ENCODE measurements around the gene BMP7. TPM values are rescaled to one million over a fixed set of nuclear protein-coding genes. Genes with fewer than 3 reads are reported as not detected.

BMP7 gene
- total and polyA plus RNA-seq, 10 donors: 0.26 to 1.5 (median 0.75) TPM; not detected in 1

DNA sequence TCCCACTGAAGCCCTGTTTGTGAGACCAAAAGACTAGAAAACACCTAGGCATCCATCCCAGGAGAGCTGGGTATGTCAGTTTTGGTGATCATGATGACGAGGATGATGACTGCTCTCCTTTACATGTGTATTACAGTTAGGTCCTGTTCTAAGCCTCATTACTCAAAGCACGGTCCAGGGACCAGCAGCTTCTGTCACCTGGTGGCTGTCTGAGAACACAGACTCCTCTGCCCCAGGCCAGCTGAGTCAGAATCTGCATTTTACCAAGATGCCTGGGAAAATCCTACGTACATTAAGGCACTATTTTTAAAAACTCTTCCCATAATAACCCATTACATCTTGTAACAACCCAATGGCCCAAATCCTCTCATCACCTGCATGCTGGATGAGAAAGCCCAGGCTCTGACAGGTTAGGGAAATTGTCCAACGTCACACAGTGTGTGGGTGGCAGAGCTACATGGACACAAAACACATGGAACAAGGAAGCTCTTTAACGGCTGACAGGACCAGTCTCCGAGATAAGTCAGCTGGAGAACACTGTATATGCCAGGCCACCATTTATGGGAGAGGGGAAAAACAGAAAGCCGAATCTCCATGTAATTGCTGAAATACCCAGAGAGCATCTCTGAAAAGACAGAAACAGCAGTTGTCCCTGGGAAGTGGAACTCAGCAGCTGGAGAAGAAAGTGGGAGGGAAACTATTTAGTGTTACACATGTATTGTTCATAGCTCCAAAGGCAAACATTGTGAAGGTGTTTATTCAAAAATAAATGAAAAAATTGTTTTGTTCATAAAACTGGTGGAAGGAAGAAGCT lies 65.4 kb downstream of the BMP7 start:
- peaks cover 0 to 36% (median 0%) of the 10 kb centered on the region in 7 donors for H3K27me3 ChIP-seq (replicated peaks in 1 of 7)
- no peaks in the 10 kb centered on the region for H3K9me3 ChIP-seq
- H3K36me3 ChIP-seq: no peaks in the 10 kb centered on the region
- WGBS, 5 donors: 63 to 74% (median 67%) methylated on average over 7 of the region's 7 CpGs
- TF ChIP-seq POLR2A (IDR thresholded peaks at IDR 0.05) (no peak), POLR2AphosphoS5 (IDR thresholded peaks at IDR 0.05) (no peak)
- TF ChIP-seq, protein P1, sequence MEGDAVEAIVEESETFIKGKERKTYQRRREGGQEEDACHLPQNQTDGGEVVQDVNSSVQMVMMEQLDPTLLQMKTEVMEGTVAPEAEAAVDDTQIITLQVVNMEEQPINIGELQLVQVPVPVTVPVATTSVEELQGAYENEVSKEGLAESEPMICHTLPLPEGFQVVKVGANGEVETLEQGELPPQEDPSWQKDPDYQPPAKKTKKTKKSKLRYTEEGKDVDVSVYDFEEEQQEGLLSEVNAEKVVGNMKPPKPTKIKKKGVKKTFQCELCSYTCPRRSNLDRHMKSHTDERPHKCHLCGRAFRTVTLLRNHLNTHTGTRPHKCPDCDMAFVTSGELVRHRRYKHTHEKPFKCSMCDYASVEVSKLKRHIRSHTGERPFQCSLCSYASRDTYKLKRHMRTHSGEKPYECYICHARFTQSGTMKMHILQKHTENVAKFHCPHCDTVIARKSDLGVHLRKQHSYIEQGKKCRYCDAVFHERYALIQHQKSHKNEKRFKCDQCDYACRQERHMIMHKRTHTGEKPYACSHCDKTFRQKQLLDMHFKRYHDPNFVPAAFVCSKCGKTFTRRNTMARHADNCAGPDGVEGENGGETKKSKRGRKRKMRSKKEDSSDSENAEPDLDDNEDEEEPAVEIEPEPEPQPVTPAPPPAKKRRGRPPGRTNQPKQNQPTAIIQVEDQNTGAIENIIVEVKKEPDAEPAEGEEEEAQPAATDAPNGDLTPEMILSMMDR (IDR thresholded peaks at IDR 0.05 in 8 of 11, conservative IDR thresholded peaks at IDR 0.05 in 3 of 11): no peak
- intact Hi-C loops (cut with DNase I; ENCODE audit: low total_unique reads): no loop called here
- no peak overlapping the region for H3K27ac ChIP-seq
- no peaks in the 10 kb centered on the region for H3K4me1 ChIP-seq
- DNase-seq: no peak
- H3K4me3 ChIP-seq: no peak overlapping the region

DNA sequence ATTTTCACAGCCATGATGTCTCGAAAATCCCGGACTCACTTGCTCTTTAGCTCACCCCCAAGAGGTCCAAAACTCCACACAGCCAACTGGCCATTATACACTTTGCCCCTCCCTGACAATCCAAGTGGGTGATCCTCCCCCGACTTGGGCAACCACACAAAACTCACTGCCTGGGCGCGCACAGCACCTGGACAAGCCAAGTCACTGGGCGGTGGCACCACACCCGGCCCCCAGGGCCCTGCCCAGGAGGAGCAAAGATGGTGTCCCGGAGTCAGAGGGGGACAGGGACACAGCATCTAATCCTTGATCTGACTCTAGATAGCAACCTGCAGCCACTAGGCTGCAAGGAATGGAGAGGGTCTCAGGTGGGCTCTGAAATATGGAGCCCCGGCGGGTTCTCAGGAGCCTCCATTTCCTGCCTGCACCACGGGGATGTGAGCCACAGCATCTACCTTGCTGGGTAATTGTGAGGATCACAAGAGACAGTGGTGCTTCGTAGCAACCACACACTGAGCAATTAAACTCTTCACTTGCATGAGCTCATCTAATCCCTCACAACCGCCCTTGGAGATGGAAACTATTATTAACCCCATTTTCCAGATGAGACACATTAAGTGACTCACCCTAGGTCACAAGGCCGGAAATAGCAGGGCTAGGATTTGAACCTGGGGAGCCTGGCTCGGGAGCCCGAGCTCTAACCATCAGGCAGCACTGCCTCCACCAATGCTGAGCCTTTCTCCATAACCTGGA lies 66.6 kb downstream of the BMP7 start:
- H3K27ac ChIP-seq: no peak overlapping the region
- TF ChIP-seq, protein P1 (IDR thresholded peaks at IDR 0.05 in 8 of 11, conservative IDR thresholded peaks at IDR 0.05 in 3 of 11): no peak
- TF ChIP-seq POLR2A (IDR thresholded peaks at IDR 0.05) (no peak), POLR2AphosphoS5 (IDR thresholded peaks at IDR 0.05) (no peak)
- H3K9me3 ChIP-seq: no peaks in the 10 kb centered on the region
- no peak for DNase-seq
- peaks cover 0 to 47% (median 0%) of the 10 kb centered on the region in 7 donors for H3K27me3 ChIP-seq (replicated peaks in 1 of 7)
- intact Hi-C loops (cut with DNase I; ENCODE audit: low total_unique reads): no loop called here
- no peaks in the 10 kb centered on the region for H3K4me1 ChIP-seq
- H3K36me3 ChIP-seq: no peaks in the 10 kb centered on the region
- WGBS, 5 donors: 84 to 90% (median 88%) methylated on average over 16 of the region's 16 CpGs
- no peak overlapping the region for H3K4me3 ChIP-seq

DNA sequence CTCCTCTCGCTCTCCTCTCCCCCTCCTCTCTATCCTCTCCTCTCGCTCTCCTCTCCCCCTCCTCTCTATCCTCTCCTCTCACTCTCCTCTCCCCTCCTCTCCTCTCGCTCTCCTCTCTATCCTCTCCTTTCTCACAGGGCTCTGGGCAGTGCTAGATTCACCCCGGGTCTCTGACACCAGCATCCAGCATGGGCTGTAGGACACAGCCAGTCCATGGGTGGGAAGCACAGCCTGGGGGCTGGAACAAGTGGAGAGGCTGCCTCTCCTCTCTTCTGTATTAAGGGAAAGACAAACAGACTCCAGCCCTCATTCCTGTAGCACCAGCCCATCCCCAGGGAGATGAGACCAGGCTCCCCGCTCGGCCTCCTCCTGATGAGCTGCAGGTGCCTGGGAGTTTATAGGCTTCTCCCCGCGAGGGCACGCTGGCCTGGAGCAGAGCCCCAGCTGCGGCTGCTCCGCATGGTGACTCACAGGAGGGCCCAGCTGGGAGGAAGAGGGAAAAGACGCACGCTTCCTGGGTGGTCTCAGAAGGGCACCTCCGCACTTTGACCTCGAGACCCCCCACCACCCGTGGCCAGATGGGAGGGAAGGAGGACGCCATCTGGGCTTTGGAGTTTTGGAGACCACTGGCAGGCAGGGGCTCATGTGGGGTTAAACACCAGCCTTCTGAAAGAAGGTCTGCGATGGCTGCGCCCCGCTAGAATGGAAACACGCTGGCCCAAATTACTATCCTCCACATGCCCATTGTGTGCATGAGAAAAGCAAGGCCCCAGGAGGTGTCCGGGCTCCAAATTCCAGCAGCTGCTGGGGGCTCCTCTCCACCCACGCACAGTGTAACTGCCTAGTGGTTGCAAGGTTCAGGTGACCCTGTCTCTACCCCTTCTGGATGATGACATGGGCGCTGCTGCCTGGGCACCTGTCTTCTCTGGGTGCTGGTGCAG lies 68.0 kb downstream of the BMP7 start:
- Histone ChIP-seq H3K27ac (no peak overlapping the region), H3K4me3 (no peak overlapping the region), H3K9me3 (no peaks in the 10 kb centered on the region), H3K27me3 (replicated peaks in 1 of 7) (peaks cover 0 to 47% (median 0%) of the 10 kb centered on the region in 7 donors), H3K36me3 (no peaks in the 10 kb centered on the region), H3K4me1 (no peaks in the 10 kb centered on the region)
- TF ChIP-seq, protein P1 (IDR thresholded peaks at IDR 0.05 in 8 of 11, conservative IDR thresholded peaks at IDR 0.05 in 3 of 11): no peak
- TF ChIP-seq POLR2A (IDR thresholded peaks at IDR 0.05): no peak
- 62 to 80% (median 70%) methylated on average over 20 to 24 of the region's 24 CpGs for whole genome bisulfite sequencing, 5 donors
- no peak for DNase-seq
- intact Hi-C loops (cut with DNase I; ENCODE audit: low total_unique reads): no loop called here

Data from spleen (tissue), 11 donors.